Stimulated activated CD8-positive, alpha-beta memory T cell treated with anti-CD3 and anti-CD28 coated beads, Interleukin-15, amount 100 ng/mL, for 24 hours (primary cell): Measurements from ENCODE around the gene CCDC13.

ENCODE experiments used
- DNase-seq: peaks from one replicate; pipeline ENCODE4 v3.0.0-alpha.2; 2020; ENCODE audit warnings: low read depth

Gene CCDC13

DNA sequence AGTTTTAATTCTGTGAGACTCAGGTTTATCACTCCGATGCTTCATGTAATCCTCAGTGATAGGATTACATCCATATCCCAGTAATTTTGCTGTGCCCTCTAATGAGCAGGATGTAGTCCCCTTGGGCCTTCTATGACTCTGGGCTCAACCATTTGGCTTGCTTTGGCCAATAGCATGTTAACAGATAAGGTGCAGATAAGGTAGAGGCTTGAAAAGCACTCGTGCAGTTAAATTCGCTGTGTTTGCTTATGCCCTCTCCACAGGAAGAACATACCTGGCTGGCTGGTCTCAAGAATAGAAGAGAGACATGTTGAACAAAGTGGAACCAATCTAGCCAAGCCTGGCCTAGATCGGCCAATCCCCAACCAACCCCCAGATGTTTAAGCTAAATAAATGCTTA lies 20.1 kb downstream of the CCDC13 start:
- DNase-seq, result no peak

DNA sequence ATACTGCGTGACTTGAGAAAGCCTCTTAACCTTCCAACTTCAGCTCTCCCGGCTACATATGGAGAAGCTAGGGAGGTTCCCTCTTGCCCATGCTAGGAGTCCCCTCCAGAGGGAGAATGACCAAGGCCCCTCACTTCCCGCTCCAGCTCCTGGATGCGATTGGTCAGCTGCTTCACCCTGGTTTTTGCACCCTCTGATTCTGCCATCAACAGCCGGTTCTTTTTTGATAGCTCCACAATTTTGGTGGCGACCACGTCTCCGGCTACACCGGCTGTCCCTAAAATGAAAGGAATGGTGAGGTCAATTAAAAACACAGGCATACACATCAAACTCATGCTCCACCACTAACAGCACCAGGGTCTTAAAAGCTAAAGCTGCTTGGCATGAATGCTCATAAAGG lies 20.6 kb downstream of the CCDC13 start:
- DNase-seq, result no peak

GRCh38 chr3:42751609-42752008 lies 21.4 kb downstream of the CCDC13 start:
- no peak for DNase-seq

DNA sequence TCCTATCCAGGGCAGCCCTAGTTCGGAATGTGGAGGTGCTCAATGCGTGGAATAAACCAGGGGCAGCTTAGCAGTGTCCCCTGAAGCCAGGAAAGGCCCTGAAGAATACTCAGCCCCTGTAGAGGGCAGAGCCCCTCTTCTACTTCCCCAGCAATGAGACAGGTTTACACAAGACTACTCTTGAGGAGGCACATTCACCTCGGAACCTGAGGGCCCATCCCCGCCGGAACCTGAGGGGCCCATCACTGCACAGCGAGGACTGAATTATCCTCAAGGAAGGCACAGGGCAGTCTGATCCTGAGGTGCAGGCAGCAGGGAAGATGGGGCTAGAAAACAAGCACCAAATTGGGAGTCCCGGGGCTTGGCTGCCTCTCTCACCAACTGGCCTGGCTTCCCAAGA lies 22.2 kb downstream of the CCDC13 start:
- no peak for DNase-seq

DNA sequence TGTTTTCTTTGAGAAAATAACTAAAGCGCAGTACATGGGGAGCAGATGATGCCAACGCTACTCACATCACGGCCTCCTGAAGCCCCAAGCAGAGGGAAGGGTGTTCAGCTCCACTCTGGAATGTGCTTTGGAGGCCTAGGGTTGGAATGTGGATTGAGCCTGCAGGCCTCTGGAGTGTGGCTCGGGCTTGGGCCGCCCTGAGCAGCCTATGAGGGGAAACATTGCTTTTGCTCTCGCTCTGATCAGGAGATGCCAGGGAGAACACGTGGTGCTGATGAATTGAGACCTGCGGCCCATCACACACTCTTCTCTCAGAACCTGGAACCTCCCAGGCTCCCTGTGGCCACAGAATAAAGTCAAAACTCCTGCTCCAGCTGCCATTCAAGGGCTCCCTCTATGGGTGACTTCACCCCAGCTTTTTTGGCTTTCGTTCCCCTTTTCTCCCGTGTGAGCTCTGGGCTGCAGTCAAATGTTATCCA lies 23.3 kb downstream of the CCDC13 start:
- no peak for DNase-seq

- DNase-seq, result no peak
Observed at GRCh38 chr3:42749025-42749752, 23.9 kb downstream of the CCDC13 start.

GRCh38 chr3:42747581-42747980 lies 25.5 kb downstream of the CCDC13 start:
- DNase-seq, result no peak

DNA sequence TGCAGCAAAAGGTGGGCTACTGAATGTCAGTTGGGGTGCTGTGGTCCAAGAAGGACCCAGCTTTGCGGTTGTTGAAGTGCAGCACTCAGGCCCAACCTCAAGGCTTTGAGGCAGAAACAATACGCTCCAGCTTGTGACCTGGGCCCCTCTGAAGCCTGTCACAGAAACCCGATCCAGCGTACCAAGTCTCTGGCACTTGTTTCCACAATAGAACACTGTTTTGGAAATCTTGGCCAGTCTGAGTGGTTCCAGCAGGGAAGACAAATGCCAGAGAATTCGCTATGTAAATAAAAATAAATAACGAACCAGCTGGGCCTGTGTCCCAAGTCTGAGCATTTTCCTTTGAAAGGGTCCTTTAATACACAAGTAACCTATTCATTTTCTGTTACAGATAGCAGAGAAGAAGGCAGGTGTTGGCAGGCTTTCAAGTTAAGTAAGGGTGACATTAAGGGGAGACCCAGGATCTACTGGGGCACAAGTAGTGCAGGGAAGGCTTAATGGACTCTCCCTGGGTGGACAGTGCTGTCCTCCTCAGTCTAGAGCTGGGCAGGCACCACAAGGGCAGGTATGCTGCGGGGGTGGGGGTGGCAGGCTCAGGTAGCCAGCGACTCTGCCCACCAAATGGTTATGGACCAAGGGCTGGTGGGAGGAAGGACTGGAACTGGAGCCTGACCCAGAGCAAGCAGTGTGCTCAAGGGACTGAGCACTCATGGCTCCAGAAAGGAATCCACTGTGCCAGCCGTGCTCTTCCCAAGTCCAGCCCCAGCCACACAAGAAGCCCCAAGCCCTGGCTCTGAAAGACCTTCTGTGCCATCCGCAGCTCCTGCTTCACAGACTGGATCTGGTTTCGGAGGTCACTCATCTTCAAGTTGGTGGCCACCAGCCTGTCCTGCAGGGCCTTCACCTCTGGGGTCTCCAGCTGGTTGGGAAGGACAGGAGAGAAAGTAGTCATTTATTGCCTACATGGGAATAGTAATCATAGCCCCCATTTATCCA lies 26.3 kb downstream of the CCDC13 start:
- no peak for DNase-seq

DNA sequence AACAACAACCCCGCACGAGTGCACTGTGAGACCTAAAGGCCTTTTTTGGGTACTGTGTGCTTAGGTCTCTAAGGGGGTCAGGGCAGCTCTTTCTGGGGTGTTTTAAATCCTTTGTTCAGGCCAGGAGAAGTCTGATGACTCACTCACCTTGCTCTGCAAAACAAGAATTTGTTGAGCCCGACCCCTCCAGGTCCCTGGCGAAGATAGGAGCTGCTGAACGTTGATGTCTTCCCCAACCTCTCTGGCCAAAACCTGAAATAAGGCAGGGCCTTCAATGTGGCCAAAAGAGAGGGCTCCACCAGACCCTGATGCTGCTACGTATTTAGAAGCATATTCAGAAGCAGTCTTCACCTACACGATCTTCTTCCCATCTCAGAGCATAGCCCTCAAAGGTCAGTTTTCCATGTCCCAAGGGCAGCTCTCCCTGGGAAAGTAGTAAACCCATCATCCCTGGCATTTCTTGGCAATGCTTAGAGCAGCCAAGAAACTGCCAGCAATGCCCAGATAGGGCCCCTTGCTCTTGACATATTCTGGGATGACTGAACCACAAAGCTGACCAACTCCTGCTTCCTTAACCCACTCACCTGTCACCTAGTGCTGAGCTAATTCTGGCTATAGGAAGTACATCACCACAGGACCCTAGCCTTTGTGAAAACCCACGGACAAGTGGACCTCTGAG lies 27.1 kb downstream of the CCDC13 start:
- DNase-seq, result no peak

DNA sequence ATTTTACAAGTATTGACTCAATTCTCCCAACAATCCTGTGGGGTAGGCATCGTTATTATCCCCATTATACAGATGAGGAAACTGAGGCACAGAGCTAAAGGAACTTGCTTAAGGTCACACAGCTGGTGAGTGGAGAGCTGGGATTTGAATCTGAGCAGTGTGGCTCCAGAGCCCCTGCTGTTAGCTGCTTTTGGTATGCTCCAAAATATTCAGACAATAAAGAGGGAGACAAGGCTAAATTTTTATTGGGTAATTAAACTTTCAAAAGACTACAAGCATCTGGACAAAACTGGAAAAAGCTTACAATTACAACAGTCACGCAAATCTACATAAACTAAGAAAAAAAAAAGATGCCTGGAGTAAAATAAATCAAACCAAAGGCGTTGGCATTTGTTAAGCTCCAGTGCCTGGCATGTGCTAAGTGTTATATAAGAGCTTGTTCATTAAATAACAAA lies 27.7 kb downstream of the CCDC13 start:
- DNase-seq, result no peak

- DNase-seq, result no peak
Observed at GRCh38 chr3:42743204-42743995, 29.7 kb downstream of the CCDC13 start.

- DNase-seq, result no peak
Observed at GRCh38 chr3:42742688-42743087, 30.4 kb downstream of the CCDC13 start.

- no peak for DNase-seq
Observed at GRCh38 chr3:42742259-42742658, 30.8 kb downstream of the CCDC13 start.

DNA sequence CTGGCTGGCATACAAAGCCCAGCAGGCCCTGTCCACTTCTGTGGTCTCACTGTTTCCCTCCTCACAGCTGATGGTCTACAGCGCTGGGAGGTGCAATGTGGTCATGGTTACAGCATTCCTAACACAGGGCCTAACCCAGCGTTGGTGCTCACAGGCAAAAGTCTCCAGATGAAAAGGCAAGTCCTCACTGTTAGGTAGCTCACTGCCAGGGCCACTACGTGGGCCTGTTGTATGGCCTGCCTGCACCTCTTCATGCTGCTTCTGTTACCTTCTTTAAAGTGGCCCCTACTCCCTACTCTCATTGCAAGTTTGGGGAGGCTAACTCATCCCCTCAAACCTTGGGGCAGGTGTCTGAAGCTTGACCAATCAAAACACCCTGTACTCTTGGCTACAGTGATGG lies 31.3 kb downstream of the CCDC13 start:
- no peak for DNase-seq

DNA sequence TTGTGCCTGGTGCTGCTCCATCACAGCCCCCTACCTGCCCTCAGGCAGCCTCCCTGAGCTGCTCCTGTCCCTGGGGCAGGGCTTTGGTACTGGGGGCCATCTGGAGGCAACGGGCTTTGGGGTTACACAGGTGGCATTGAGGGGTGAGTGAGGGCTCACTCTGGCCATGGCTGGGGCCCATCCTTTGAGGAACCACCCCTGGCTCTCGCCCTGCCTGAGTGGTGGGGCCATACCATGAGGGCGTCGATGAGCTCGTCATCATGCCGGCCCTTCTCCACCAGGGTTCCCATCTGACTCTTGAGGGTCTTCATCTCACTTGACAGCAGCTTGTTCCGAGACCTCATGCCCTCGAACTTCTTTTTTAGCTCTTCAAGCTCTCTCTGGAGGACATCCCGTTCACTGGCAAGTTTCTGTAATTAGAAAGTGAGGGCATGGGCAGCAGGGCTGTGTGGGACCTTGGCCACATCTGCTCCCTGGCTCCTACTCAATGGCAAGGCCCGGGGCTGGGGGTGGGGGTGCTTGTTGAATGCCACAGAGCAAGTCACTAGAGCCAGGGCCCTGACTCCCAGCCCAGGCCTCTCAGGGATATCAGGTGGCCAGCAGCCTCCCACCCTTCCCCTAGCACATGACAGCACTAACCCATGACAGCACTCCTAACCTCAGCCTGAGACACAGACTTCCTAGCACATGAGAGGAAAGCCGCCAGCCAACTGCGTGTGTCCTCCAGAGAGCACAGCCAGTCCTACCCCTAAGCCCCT lies 33.5 kb downstream of the CCDC13 start:
- no peak for DNase-seq

DNA sequence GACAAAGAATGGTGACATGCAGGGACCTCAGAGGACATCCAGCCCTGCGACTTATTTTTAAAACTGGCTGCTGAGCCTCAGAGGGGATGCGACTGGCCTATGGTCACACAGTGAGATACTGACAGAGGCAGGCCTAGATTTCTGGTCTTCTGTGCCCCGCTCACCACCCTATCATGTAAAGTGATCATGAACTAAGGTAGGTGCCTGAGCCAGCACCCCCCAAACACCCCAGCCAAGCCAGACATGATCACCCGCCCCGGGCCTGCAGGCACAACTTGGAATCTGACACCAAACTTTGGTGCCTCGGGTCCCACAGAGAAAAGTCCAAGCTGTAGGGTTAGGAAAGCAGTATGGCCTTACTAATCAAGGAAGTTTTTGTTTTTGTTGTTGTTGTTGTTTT lies 36.5 kb downstream of the CCDC13 start:
- DNase-seq, result no peak

GRCh38 chr3:42736081-42736480 lies 37.0 kb downstream of the CCDC13 start:
- DNase-seq, result no peak

GRCh38 chr3:42735615-42736014 lies 37.4 kb downstream of the CCDC13 start:
- no peak for DNase-seq

DNA sequence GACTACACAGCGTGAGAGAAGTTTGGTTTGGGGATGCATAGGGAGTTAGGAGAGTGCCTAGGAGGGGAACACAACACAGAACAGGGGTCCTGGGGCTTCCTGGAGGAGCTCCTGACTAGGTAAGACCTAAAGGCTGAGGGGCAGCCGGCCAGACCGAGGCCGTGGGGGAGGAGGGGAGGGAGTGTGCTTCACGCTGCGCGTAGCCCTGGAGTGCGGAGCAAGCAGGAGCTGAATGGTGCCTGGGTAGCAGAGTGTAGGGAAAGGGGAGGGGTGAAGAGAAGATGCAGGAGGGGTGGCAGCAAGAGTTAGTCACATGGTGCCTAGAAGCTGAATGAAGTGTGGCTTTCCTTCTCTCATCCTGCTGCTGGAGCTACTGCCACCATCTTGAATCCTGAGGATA lies 38.0 kb downstream of the CCDC13 start:
- no peak for DNase-seq

DNA sequence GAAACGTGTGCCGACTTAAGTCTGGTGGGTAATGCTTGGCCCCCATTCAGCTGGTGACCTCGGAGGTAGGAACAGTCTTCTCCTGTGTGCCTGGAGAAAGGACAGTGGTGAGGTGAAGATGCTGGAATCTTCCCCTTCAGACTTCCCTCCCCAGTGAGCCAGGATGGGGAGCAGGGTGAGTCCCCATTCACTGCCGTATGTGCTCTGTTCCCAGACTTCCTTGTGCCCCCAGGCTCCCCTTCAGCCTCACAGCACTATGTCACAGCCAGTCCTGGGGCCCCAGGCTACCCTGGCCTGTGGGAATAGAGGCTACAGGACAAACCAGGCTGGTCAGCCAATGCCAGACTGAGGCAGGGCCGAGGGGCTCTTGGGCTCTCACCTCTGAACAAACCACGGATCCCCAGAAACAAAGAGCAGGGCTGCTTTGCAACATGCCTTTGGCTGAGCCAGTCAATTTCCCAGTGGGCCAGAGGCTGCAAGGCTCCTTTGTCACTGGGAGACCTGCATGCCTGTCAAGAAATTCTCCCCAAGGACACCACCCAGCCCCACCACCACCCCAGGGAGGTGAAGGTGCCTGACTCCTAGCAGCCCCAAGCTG lies 38.7 kb downstream of the CCDC13 start:
- DNase-seq, result no peak
